B cell (primary cell): ENCODE measurements around the gene METTL23. TPM values are rescaled to one million over a fixed set of nuclear protein-coding genes. Genes with fewer than 3 reads are reported as not detected.

Experiments used
- ATAC-seq: fragments of 200-7000 bp; cut with Tn5 transposase; one replicate; pipeline ENCODE4 v1.10.0; 2021; ENCODE audit warnings: low read depth, mild to moderate bottlenecking, moderate number of reproducible peaks, moderate library complexity
- CTCF ChIA-PET: fragments of 350-600 bp; sonication (Branson Sonifier 250); formaldehyde crosslinking; loops from one replicate; lab custom pipeline; 2021; ENCODE audit warnings: antibody characterized with exemption, inconsistent platforms; lab: Charles Lee
- POLR2A ChIA-PET: fragments of 350-600 bp; sonication (Branson Sonifier 250); formaldehyde crosslinking; loops from one replicate; lab custom pipeline; 2021; ENCODE audit warnings: antibody characterized with exemption; lab: Charles Lee
- DNase-seq: peaks from one replicate; pipeline ENCODE4 v3.0.0; 2013
- H2AFZ ChIP-seq: 2 replicates; pipeline ENCODE4 v1.6.1; 2012; ENCODE audit warnings: mild to moderate bottlenecking, low read depth, low read length; ENCODE audit not compliant: insufficient read depth, poor library complexity, severe bottlenecking
- H3K27ac ChIP-seq, 2 donors: 1 replicate in 1 of 2; 2 replicates in 1 of 2; pipeline ENCODE4 v1.5.1; 2012 to 2013; ENCODE audit warnings: low read length in 2 of 2, mild to moderate bottlenecking in 2 of 2, moderate library complexity in 1 of 2
- H3K27me3 ChIP-seq, 4 experiments: fragments of 200-600 bp in 1 of 4; sonication (generic) in 1 of 4; replicated peaks in 1 of 4; 1 replicate in 2 of 4; 2 replicates in 2 of 4; pipeline versions ENCODE4 v1.6.1 to v1.7.0; 2013 to 2016; ENCODE audit warnings: low read length in 3 of 4, mild to moderate bottlenecking in 2 of 4, mixed read lengths in 1 of 4, moderate library complexity in 1 of 4; ENCODE audit not compliant: insufficient read depth in 4 of 4, control insufficient read depth in 3 of 4; ENCODE audit errors: control extremely low read depth in 1 of 4
- H3K36me3 ChIP-seq, 2 experiments: replicated peaks in 1 of 2; 1 replicate in 1 of 2; 2 replicates in 1 of 2; pipeline versions ENCODE4 v1.6.1 to v1.7.1; 2013; ENCODE audit warnings: low read length in 1 of 2; ENCODE audit not compliant: insufficient read depth in 2 of 2, control insufficient read depth in 1 of 2; ENCODE audit errors: control extremely low read depth in 1 of 2, extremely low read depth in 1 of 2
- H3K4me1 ChIP-seq, 2 donors: fragments of 200-600 bp in 1 of 2; sonication (generic) in 1 of 2; 1 replicate in 1 of 2; 2 replicates in 1 of 2; pipeline versions ENCODE4 v1.5.1 to v1.6.1; 2013 to 2017; ENCODE audit warnings: low read length in 2 of 2; ENCODE audit not compliant: control insufficient read depth in 2 of 2, insufficient read depth in 2 of 2
- H3K4me2 ChIP-seq: replicated peaks from 2 replicates; pipeline ENCODE3; 2012; ENCODE audit warnings: mild to moderate bottlenecking, low read depth, low read length; ENCODE audit not compliant: poor library complexity, severe bottlenecking
- H3K4me3 ChIP-seq, 5 experiments: fragments of 200-600 bp in 1 of 5; sonication (generic) in 1 of 5; 1 replicate in 3 of 5; 2 replicates in 2 of 5; pipeline versions ENCODE4 v1.5.1 to v1.7.0; 2011 to 2016; ENCODE audit warnings: low read length in 4 of 5, mild to moderate bottlenecking in 4 of 5, low read depth in 2 of 5, control low read depth in 1 of 5, moderate library complexity in 1 of 5; ENCODE audit not compliant: insufficient read depth in 1 of 5; ENCODE audit errors: control extremely low read depth in 1 of 5, extremely low read depth in 1 of 5
- H3K79me2 ChIP-seq: fragments of 200-600 bp; sonication (generic); one replicate; pipeline ENCODE4 v1.6.0; 2016; ENCODE audit warnings: low read length; ENCODE audit not compliant: control insufficient read depth, insufficient read depth
- H3K9ac ChIP-seq: fragments of 200-600 bp; sonication (generic); 2 replicates; pipeline ENCODE4 v1.6.1; 2017; ENCODE audit warnings: mild to moderate bottlenecking, low read length, moderate library complexity
- H3K9me3 ChIP-seq, 3 donors: one replicate each; pipeline versions ENCODE4 v1.6.1 to v1.7.1; 2013; ENCODE audit warnings: low read length in 2 of 3; ENCODE audit not compliant: control insufficient read depth in 2 of 3, insufficient read depth in 1 of 3; ENCODE audit errors: control extremely low read depth in 1 of 3
- H4K20me1 ChIP-seq: 2 replicates; pipeline ENCODE4 v1.6.0; 2012; ENCODE audit warnings: mild to moderate bottlenecking, low read length; ENCODE audit not compliant: insufficient read depth, control insufficient read depth, poor library complexity, severe bottlenecking
- H3K27ac Mint-ChIP-seq: one replicate; pipeline ENCODE4 v1.8.0; 2021; ENCODE audit warnings: mixed read lengths
- H3K27me3 Mint-ChIP-seq: one replicate; pipeline ENCODE4 v1.8.0; 2021; ENCODE audit warnings: mixed read lengths
- H3K4me1 Mint-ChIP-seq: one replicate; pipeline ENCODE4 v1.8.0; 2021; ENCODE audit warnings: mixed read lengths
- H3K4me3 Mint-ChIP-seq: one replicate; pipeline ENCODE4 v1.8.0; 2021; ENCODE audit warnings: mixed read lengths
- H3K9me3 Mint-ChIP-seq: one replicate; pipeline ENCODE4 v1.8.0; 2022; ENCODE audit warnings: mixed read lengths; ENCODE audit not compliant: insufficient read depth
- EZH2 ChIP-seq: IDR thresholded peaks from 2 replicates; pipeline ENCODE4 v1.6.1; 2012; ENCODE audit warnings: borderline replicate concordance, low read depth, mild to moderate bottlenecking, moderate library complexity, low read length; ENCODE audit not compliant: insufficient read depth, poor library complexity, severe bottlenecking
- WGBS: methylation state at CpG from one replicate; pipeline ENCODE4 v1.1.5; 2013; ENCODE audit warnings: missing lambda C conversion rate; ENCODE audit not compliant: insufficient coverage; 5-methylcytosine and 5-hydroxymethylcytosine counted together
- intact Hi-C: fragments of 100-400 bp; cut with micrococcal nuclease; formaldehyde crosslinking; loops from one replicate; pipeline ENCODE4 v1.10.0; 2022
- polyA plus RNA-seq: library from polyadenylated mRNA; depleted of rRNA; stranded (reverse); fragments of >200 nt; gene quantifications from 2 replicates; pipeline ENCODE4 v1.2.3, GENCODE V29; 2012
- total RNA-seq, 2 donors: library from RNA; stranded (reverse); fragments of 120-200 nt in 1 of 2; gene quantifications; 1 replicate in 1 of 2; 2 replicates in 1 of 2; pipeline versions ENCODE4 v1.2.3 to v1.2.4, GENCODE V29; 2013 to 2022
- TF ChIP-seq, protein P1 (sequence below): fragments of 200-600 bp; IDR thresholded peaks from one replicate; pipeline ENCODE4 v1.8.0; 2022; ENCODE audit warnings: antibody characterized with exemption, mild to moderate bottlenecking

METTL23 gene
- total and polyA plus RNA-seq, 2 donors (not counting 1 experiment from before 2014, with no cell fraction given) = 64.0 to 68.1 TPM

DNA sequence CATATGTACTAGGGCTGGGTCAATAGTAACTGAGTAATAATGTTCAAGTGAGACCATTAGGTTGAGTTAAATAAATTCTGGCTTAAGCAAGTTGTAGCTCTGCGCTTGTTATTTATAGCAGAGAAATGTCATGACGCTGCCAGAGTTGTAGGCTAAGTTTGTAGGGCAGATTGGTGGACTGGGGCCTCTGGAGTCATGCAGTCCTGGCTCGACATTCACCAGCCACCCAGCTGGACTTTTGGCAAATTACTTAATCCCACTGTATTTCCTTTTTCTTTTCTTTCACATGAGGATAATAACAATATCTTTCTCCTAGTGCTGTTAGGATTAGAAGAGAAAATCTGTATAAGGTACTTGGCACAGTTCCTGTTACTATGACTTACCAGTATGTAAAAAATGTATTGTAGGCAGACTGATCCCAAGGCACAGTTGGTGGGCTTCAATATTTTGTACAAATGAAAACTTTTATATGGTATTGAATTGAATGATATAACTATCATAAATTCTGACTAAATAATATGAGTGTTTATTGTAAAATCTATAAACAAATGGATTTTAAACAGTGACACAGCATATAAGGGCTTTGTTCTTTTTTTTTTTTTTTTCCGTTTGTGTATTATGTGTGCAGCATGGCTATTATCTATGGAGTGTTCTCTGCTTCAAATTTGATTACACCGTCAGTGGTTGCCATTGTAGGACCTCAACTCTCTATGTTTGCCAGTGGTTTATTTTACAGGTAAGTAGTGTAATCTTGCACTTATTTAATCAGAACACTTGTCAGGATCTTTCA, 13.9 kb downstream of the METTL23 start:
- Histone ChIP-seq H3K4me1 (peaks cover 14 to 16% of the 10 kb centered on the region in 2 donors), H2AFZ (no peak overlapping the region), H4K20me1 (peaks cover 8% of the 10 kb centered on the region), H3K79me2 (peaks cover 47% of the 10 kb centered on the region), H3K27ac (no peak overlapping the region), H3K9me3 (no peaks in the 10 kb centered on the region), H3K27me3 (no peaks in the 10 kb centered on the region), H3K4me3 (no peak overlapping the region), H3K9ac (no peak overlapping the region), H3K4me2 (no peak overlapping the region), H3K36me3 (peaks cover 13 to 31% of the 10 kb centered on the region in 2 experiments)
- H3K4me3 Mint-ChIP-seq = no peak overlapping the region
- CTCF ChIA-PET = interaction anchor here (1.2 kb wide), 1 partner anchor 27 kb away, joined by 3 read pairs; no protein-coding TSS in a partner anchor
- H3K4me1 Mint-ChIP-seq = peaks cover 22% of the 10 kb centered on the region
- ATAC-seq (no peak), DNase-seq (no peak)
- WGBS = no CpG with 5 or more reads among the region's 5 CpGs
- H3K27me3 Mint-ChIP-seq = no peaks in the 10 kb centered on the region
- intact Hi-C loops = no loop called here
- POLR2A ChIA-PET = interaction anchor here (0.8 kb wide), 1 partner anchor 386 kb away, joined by 11 read pairs; no protein-coding TSS in a partner anchor
- no peaks in the 10 kb centered on the region for H3K9me3 Mint-ChIP-seq
- no peak overlapping the region for H3K27ac Mint-ChIP-seq
- no peak for TF ChIP-seq EZH2
- TF ChIP-seq, protein P1, sequence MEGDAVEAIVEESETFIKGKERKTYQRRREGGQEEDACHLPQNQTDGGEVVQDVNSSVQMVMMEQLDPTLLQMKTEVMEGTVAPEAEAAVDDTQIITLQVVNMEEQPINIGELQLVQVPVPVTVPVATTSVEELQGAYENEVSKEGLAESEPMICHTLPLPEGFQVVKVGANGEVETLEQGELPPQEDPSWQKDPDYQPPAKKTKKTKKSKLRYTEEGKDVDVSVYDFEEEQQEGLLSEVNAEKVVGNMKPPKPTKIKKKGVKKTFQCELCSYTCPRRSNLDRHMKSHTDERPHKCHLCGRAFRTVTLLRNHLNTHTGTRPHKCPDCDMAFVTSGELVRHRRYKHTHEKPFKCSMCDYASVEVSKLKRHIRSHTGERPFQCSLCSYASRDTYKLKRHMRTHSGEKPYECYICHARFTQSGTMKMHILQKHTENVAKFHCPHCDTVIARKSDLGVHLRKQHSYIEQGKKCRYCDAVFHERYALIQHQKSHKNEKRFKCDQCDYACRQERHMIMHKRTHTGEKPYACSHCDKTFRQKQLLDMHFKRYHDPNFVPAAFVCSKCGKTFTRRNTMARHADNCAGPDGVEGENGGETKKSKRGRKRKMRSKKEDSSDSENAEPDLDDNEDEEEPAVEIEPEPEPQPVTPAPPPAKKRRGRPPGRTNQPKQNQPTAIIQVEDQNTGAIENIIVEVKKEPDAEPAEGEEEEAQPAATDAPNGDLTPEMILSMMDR = no peak

DNA sequence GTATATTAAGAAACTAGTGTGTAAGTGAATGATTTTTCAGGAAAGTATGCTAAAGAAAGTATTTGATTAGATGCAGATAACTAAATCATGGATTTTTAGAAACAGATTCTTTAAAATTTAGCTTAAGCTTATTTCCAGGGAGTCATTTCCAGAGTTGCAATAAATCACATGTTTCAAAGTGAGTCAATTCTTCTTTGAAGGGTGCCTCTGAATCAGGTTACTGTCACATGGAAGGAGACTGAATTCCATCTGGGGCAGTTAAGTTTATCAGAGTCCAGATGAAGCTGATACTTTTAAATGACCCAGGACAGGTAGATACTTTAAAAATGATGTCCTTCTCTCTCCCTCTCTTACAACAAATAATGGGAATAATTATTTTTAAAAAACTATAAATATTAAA, 16.3 kb downstream of the METTL23 start:
- Mint-ChIP-seq H3K27ac (no peak overlapping the region), H3K27me3 (no peaks in the 10 kb centered on the region), H3K4me3 (no peak overlapping the region), H3K4me1 (peaks cover 17% of the 10 kb centered on the region), H3K9me3 (no peaks in the 10 kb centered on the region)
- Histone ChIP-seq H3K36me3 (peaks cover 18 to 40% of the 10 kb centered on the region in 2 experiments), H3K4me2 (no peak overlapping the region), H2AFZ (no peak overlapping the region), H3K4me3 (no peak overlapping the region), H4K20me1 (no peaks in the 10 kb centered on the region), H3K4me1 (peaks cover 10% of the 10 kb centered on the region in 2 donors), H3K79me2 (peaks cover 37% of the 10 kb centered on the region), H3K27me3 (no peaks in the 10 kb centered on the region), H3K9ac (no peak overlapping the region), H3K27ac (no peak overlapping the region), H3K9me3 (no peaks in the 10 kb centered on the region)
- CTCF ChIA-PET = interaction anchor here (0.6 to 0.9 kb wide), 3 partner anchors 41 to 885 kb away, joined by 3 to 4 read pairs (median 3); no protein-coding TSS in a partner anchor
- no peak for ATAC-seq
- DNase-seq = no peak
- intact Hi-C loops = no loop called here
- POLR2A ChIA-PET = no interaction called here
- no peak for TF ChIP-seq EZH2
- TF ChIP-seq, protein P1 = no peak
